Measurements from ENCODE around the gene KLHL30.

KLHL30 gene

GRCh38 chr2:238117199-238118154, 21.0 kb upstream of the KLHL30 start:
- Histone ChIP-seq H3K27me3 (ENCODE audit: control insufficient read depth, insufficient read depth, low read length) (no peaks in the 10 kb centered on the region), H3K4me3 (ENCODE audit: low read length) (no peak overlapping the region), H3K36me3 (ENCODE audit: control insufficient read depth, insufficient read depth, low read length) (no peaks in the 10 kb centered on the region), H3K4me1 (ENCODE audit: control insufficient read depth, insufficient read depth, low read length) (no peaks in the 10 kb centered on the region), H3K9ac (ENCODE audit: low read length) (no peak overlapping the region), H3K27ac (ENCODE audit: low read depth, low read length) (no peak overlapping the region)

DNA sequence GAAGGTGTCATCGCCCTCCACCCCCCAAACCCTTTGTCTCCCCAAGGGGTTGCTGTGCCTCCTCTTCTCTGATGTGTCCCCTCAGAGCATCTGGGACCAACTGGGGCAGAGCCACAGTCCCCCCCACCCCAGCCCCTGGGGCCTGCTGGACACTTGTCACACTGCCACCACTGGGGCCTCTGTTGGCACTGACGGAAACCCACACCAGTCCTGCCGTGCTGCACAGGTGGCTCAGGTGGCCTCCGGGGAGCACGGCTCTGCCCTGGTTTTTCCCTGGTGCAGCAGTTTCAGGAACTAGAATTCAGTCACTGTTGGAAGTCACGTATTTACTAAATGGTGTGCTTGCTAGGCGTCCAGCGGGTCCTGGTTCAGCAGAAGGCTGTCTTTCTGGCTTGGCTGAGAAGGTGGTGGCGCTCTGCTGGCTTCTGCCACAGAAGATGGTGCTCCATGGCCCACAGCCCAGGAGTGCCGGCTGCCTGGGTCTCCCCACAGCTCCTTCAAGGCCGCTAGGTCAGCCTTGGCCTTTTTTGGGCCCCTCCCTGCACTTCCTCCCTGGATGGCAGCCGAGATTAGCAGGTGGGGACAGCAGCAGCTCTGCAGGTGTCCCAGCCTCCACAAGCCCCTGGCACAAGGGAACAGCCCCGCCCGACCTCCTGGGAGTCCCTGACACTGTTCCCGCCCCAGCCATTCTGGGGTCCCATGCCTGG, 18.6 kb upstream of the KLHL30 start:
- Histone ChIP-seq H3K9ac (ENCODE audit: low read length) (no peak overlapping the region), H3K27me3 (ENCODE audit: control insufficient read depth, insufficient read depth, low read length) (no peaks in the 10 kb centered on the region), H3K36me3 (ENCODE audit: control insufficient read depth, insufficient read depth, low read length) (no peaks in the 10 kb centered on the region), H3K27ac (ENCODE audit: low read depth, low read length) (no peak overlapping the region), H3K4me3 (ENCODE audit: low read length) (no peak overlapping the region), H3K4me1 (ENCODE audit: control insufficient read depth, insufficient read depth, low read length) (no peaks in the 10 kb centered on the region)

GRCh38 chr2:238120463-238121298, 17.8 kb upstream of the KLHL30 start:
- H3K27ac ChIP-seq (ENCODE audit: low read depth, low read length) = no peak overlapping the region
- H3K4me3 ChIP-seq (ENCODE audit: low read length) = no peak overlapping the region
- no peaks in the 10 kb centered on the region for H3K27me3 ChIP-seq (ENCODE audit: control insufficient read depth, insufficient read depth, low read length)
- H3K36me3 ChIP-seq (ENCODE audit: control insufficient read depth, insufficient read depth, low read length) = no peaks in the 10 kb centered on the region
- H3K9ac ChIP-seq (ENCODE audit: low read length) = no peak overlapping the region
- no peaks in the 10 kb centered on the region for H3K4me1 ChIP-seq (ENCODE audit: control insufficient read depth, insufficient read depth, low read length)

DNA sequence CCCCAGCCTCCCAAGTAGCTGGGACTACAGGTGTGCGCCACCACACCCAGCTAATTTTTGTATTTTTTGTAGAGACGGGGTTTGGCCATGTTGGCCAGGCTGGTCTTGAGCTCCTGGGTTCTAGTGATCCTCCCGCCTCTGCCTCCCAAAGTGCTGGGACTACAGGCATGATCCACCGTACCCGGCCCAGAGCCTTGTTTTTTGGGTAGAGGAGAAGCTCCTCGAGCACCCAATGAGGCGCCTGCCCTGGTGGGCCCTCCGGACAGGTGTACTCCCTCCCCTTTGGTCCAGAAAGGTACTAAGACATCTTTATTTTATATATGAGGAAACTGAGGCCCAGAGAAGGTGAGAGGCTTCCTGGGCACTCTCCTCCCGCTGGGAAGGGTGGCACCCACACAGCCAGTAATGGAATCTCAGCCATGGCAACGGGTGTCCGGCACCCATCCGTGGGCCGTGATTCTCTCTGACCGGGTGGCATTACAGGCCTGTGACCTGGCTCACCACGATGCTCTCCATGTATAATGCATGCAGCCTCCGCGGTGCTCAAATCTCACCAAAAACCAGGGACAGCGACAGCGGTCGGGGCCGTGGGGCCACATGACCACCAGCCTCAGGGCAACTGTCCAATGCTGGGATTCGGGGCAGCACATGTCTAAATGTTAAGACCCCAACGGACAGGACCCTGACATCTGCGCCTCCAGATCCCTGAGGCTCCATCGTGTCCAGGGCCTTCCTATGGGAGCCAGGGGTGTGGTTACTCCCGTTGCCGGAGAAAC, 16.8 kb upstream of the KLHL30 start:
- Histone ChIP-seq H3K9ac (ENCODE audit: low read length) (no peak overlapping the region), H3K4me3 (ENCODE audit: low read length) (no peak overlapping the region), H3K27me3 (ENCODE audit: control insufficient read depth, insufficient read depth, low read length) (no peaks in the 10 kb centered on the region), H3K27ac (ENCODE audit: low read depth, low read length) (no peak overlapping the region), H3K36me3 (ENCODE audit: control insufficient read depth, insufficient read depth, low read length) (no peaks in the 10 kb centered on the region), H3K4me1 (ENCODE audit: control insufficient read depth, insufficient read depth, low read length) (no peaks in the 10 kb centered on the region)

GRCh38 chr2:238122287-238123217, 15.9 kb upstream of the KLHL30 start:
- peaks cover 4% of the 10 kb centered on the region for H3K4me1 ChIP-seq (ENCODE audit: control insufficient read depth, insufficient read depth, low read length)

GRCh38 chr2:238123218-238123971, 15.1 kb upstream of the KLHL30 start:
- Histone ChIP-seq H3K9ac (ENCODE audit: low read length) (no peak overlapping the region), H3K36me3 (ENCODE audit: control insufficient read depth, insufficient read depth, low read length) (no peaks in the 10 kb centered on the region), H3K27me3 (ENCODE audit: control insufficient read depth, insufficient read depth, low read length) (no peaks in the 10 kb centered on the region), H3K4me3 (ENCODE audit: low read length) (no peak overlapping the region), H3K27ac (ENCODE audit: low read depth, low read length) (no peak overlapping the region), H3K4me1 (ENCODE audit: control insufficient read depth, insufficient read depth, low read length) (peaks cover 9% of the 10 kb centered on the region)

More at GRCh38 chr2:238122287-238123217, 15.9 kb upstream of the KLHL30 start:
- no peaks in the 10 kb centered on the region for H3K36me3 ChIP-seq (ENCODE audit: control insufficient read depth, insufficient read depth, low read length)
- H3K27ac ChIP-seq (ENCODE audit: low read depth, low read length) = no peak overlapping the region
- no peak overlapping the region for H3K9ac ChIP-seq (ENCODE audit: low read length)
- H3K27me3 ChIP-seq (ENCODE audit: control insufficient read depth, insufficient read depth, low read length) = no peaks in the 10 kb centered on the region
- no peak overlapping the region for H3K4me3 ChIP-seq (ENCODE audit: low read length)

DNA sequence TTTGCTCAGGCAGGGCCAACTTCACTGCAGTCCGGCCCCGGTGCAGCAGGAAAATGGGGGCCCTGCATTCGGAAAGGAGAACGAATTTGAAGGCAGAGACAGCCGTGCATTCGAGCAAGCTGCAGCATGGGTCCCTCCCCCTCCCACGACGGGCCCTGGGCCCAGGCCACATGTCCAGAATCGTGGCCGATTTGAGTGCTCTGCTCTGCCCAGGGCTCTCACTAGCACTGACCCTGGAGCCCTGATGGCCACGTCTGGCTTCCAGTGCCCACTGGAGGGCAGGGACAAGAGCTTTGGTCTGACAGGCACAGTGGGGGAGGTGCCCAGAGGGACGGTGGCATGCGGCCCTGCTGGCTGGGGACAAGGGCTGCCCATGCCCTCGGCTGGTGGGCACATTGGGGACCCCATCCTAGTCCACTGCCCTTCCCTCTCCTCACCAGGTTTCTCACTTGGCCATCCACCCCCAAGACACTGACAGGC, 14.4 kb upstream of the KLHL30 start:
- no peaks in the 10 kb centered on the region for H3K27me3 ChIP-seq (ENCODE audit: control insufficient read depth, insufficient read depth, low read length)
- H3K9ac ChIP-seq (ENCODE audit: low read length) = no peak overlapping the region
- H3K4me3 ChIP-seq (ENCODE audit: low read length) = no peak overlapping the region
- peaks cover 9% of the 10 kb centered on the region for H3K4me1 ChIP-seq (ENCODE audit: control insufficient read depth, insufficient read depth, low read length)
- no peak overlapping the region for H3K27ac ChIP-seq (ENCODE audit: low read depth, low read length)
- H3K36me3 ChIP-seq (ENCODE audit: control insufficient read depth, insufficient read depth, low read length) = no peaks in the 10 kb centered on the region

DNA sequence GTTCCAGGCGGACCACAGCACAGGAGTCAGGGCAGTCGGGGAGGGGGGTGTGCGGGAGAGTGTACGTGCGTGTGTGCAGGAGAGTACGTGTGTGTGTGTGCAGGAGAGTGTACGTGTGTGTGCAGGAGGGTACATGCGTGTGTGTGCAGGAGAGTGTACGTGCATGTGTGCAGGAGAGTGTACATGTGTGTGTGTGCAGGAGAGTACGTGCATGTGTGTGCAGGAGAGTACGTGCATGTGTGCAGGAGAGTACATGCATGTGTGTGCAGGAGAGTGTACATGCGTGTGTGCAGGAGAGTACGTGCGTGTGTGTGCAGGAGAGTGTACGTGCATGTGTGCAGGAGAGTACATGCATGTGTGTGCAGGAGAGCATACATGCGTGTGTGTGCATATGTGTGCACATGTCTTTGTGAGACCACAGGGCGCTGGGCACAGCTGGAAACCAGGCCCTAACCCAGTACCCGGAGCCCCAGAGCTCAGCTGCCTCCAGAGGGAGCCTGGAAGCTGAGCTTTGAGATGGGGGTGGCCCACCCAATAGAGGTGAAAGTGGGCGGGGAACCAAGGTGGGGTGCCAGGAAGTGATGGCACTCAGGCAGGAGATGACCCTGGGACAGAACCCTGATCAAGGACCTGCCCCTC, 13.9 kb upstream of the KLHL30 start:
- no peak overlapping the region for H3K4me3 ChIP-seq (ENCODE audit: low read length)
- H3K27me3 ChIP-seq (ENCODE audit: control insufficient read depth, insufficient read depth, low read length) = no peaks in the 10 kb centered on the region
- no peak overlapping the region for H3K27ac ChIP-seq (ENCODE audit: low read depth, low read length)

DNA sequence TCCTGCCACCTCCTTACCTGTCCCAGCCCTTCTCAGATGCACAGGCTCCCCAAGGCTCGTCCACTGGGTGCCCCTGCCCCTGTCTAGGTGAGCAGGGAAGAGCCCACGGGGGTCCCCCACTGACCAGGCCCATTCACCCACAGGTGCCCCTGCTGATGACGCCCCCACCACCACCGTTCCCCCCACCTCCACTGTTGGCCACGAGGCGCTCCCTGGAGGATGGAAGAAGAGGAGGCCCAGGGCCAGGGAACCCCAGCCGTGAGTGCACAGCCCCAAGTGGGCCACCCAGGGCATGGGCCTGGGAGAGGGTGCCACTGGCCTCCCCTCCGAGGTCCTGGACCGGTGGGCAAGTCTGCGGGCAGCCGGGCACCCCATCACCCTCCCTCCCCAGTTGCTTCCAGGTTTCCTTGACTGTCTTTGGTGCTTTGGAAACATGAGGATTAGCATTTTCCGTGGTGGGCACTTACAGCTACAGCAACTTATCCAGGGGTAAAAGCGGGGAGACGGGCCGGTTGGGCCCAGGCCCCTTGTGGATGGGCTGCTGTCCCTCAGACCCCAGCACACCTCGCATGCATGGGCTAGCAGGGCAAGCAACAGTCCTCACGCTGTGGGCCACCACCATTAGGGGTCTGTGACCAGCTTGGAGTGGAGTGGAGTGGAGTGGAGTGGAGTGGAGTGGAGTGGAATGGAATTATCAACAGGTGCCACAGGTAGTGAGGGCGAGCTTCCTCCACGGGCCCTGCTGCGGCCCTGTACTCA, 13.2 kb upstream of the KLHL30 start:
- no peaks in the 10 kb centered on the region for H3K27me3 ChIP-seq (ENCODE audit: control insufficient read depth, insufficient read depth, low read length)
- H3K27ac ChIP-seq (ENCODE audit: low read depth, low read length) = no peak overlapping the region
- peaks cover 9% of the 10 kb centered on the region for H3K4me1 ChIP-seq (ENCODE audit: control insufficient read depth, insufficient read depth, low read length)
- no peak overlapping the region for H3K4me3 ChIP-seq (ENCODE audit: low read length)
- H3K36me3 ChIP-seq (ENCODE audit: control insufficient read depth, insufficient read depth, low read length) = no peaks in the 10 kb centered on the region
- H3K9ac ChIP-seq (ENCODE audit: low read length) = no peak overlapping the region

More for the DNA sequence above, 13.9 kb upstream of the KLHL30 start:
- Histone ChIP-seq H3K4me1 (ENCODE audit: control insufficient read depth, insufficient read depth, low read length) (peaks cover 9% of the 10 kb centered on the region), H3K36me3 (ENCODE audit: control insufficient read depth, insufficient read depth, low read length) (no peaks in the 10 kb centered on the region), H3K9ac (ENCODE audit: low read length) (no peak overlapping the region)
